T1000 (cell line): ENCODE data around the gene XKR8.

ENCODE experiments used
- DNase-seq: peaks from one replicate; lab custom pipeline; 2025; ENCODE audit warnings: mixed read lengths; lab: John Stamatoyannopoulos, UW

The XKR8 gene

GRCh38 chr1:27955076-27955475 is 4.7 kb upstream of the XKR8 start:
- DNase-seq = no peak

DNA sequence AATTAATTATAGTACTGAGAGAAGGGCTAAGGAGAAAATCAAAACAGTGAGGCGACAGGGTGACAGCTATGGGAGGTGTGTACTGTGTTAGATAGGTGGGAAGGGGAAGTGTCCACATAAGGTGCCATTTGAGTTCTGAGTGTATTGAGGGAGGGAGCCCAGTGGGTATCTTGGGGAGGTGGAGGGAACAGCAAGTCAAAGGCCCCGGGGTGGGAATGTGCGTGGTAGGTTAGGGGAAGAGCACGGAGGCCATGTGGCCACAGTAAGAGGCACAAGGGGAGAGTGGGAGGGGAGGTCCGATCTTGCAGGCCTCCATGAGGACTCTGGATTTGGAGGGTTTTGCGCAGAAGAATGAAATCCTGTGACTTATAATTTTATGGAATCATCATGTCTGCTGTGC is 3.0 kb upstream of the XKR8 start:
- DNase-seq = no peak

GRCh38 chr1:27957655-27958054 is 2.1 kb upstream of the XKR8 start:
- no peak for DNase-seq

GRCh38 chr1:27958513-27958912 is 1.3 kb upstream of the XKR8 start:
- no peak for DNase-seq

DNA sequence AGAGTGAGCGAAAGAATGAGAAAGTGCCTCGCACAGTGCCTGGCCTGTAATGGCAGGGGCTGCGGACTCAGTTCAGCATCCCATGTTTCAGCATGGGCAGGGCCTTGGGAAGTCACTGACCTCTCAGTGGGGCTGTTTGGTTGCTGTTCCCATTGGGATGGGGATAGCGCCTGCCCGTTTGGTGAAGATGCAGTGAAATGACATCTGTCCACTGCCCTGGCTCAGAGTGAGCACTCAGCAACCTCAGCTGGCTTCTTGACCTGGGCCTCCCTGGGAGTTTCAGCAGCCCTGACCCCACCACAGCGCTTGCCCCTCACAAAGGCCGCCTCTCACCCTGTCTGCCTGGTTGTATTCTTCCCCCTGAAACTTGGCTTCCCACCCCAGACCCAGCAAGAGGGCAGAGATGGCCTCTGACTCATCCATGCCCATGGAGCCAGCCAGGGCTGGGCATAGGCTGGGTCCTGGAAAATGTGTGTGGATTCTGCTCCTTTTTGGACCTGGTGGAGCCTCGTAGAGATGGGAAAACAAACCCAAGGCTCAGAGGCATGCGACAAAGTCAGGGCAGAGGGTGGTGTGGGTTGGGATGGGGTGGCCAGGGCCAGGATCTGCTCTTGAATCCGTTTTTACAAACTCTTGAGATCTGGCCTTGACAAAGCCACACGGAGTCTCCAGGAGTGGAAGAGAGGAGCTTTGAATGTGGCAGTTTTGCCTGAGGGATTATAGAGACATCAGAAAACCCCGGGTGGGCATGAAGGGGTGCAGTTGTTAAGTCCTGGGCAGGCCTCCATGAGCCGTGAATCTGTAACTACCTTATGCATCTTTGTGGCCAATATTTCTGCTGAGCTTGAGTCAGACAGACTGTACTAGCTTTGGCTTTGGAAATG is 1.2 kb downstream of the XKR8 start:
- no peak for DNase-seq

- peak; percentile 20 for DNase-seq
These were observed 2.0 kb downstream of the XKR8 start for GRCh38 chr1:27961646-27962221.

GRCh38 chr1:27963393-27963792 is 3.6 kb downstream of the XKR8 start:
- no peak for DNase-seq

GRCh38 chr1:27966402-27967105 is 6.8 kb downstream of the XKR8 start:
- no peak for DNase-seq

DNA sequence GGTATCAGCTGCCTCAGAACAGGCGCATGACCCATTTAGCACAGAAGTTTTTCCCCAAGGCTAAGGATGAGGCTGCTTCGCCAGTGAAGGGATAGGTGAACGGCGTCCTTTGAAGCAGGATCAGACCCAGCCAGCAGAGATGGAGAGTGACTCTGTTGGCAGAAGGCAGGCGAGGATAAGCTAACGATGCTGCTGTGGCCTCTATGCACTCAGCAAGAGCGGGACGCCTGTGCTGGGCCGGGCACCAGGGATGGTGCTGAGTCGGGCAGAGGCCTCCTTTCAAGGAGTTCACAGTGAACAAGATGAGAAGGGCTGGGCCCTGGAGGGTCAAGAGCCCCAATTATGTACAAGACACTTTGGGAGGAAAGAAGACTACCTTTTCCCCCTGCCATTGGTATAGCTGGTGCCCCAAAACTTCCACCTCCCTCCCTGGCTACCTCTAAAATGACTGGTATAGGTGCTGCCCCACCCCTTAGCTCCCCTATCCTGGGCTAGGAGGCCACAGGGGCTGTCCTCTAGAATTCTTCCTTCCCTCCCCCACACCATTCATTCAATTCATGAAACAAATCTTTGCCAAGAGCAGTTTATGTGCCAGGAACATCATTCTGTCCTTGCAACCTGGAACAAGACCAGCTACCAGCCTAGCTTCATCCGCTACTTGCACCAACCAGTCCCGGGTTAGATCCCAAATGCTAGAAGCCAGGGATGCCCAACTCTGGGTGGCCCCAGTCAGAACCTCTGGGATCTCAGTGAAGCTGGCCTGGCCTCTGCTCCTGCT is 7.5 kb downstream of the XKR8 start:
- no peak for DNase-seq

- DNase-seq = no peak
These were observed 8.2 kb downstream of the XKR8 start for GRCh38 chr1:27967884-27968466.

GRCh38 chr1:27968692-27969091 is 8.9 kb downstream of the XKR8 start:
- peak; percentile 35 for DNase-seq

- DNase-seq = no peak
These were observed 10.6 kb downstream of the XKR8 start for GRCh38 chr1:27970401-27970800.

- no peak for DNase-seq
These were observed 11.9 kb downstream of the XKR8 start for GRCh38 chr1:27971674-27972073.

GRCh38 chr1:27972141-27972540 is 12.4 kb downstream of the XKR8 start:
- no peak for DNase-seq

DNA sequence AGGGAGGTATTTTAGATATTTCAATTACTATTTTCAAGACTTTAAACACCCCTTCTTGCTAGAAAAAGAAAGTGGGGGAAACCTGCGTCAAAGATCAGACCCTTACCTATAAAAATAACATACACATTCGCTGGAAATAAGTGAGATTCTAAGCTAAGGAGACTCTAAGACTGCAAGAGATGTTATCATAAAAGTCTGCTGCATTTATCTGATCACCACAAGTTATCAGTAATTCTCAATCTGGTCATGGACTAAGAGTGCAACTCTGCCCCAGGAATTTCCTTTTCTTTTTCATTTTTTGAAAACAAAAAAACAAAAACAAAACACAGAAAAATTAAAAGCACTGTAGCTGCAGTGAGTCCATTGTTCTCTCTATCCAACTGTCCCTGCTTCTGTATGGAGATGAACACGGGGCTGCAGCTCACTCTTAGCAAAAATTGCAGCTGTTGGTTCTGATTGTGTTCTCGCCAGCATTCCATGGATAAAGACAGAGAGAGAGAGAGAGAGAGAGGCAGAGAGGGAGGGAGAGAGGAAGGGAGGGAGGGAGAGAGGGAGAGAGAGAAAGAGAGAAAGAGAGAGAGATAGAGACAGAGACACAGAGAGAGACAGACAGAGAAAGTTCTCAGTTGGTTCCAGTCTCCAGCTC is 14.1 kb downstream of the XKR8 start:
- DNase-seq = no peak

- no peak for DNase-seq
These were observed 14.6 kb downstream of the XKR8 start for GRCh38 chr1:27974417-27974781.

GRCh38 chr1:27979151-27979858 is 19.5 kb downstream of the XKR8 start:
- no peak for DNase-seq

- DNase-seq = no peak
These were observed 20.1 kb downstream of the XKR8 start for GRCh38 chr1:27979859-27980201.

GRCh38 chr1:27980216-27980845 is 20.6 kb downstream of the XKR8 start:
- DNase-seq = no peak

GRCh38 chr1:27981145-27981544 is 21.4 kb downstream of the XKR8 start:
- no peak for DNase-seq
